GM23338 (cell line): ENCODE measurements around the gene DCANP1.

ENCODE experiments used
- CTCF ChIP-seq, 2 experiments: fragments of 200-600 bp in 1 of 2; sonication (generic) in 1 of 2; conservative IDR thresholded peaks; 2 replicates each; pipeline versions ENCODE4 v1.5.1 to v1.6.1; 2016 to 2017; ENCODE audit warnings: antibody characterized with exemption in 2 of 2, low read depth in 2 of 2, mild to moderate bottlenecking in 2 of 2, moderate library complexity in 1 of 2
- EZH2 ChIP-seq: fragments of 200-600 bp; sonication (generic); IDR thresholded peaks from one replicate; pipeline ENCODE4 v1.8.0; 2017; ENCODE audit warnings: antibody characterized with exemption, mild to moderate bottlenecking, low read depth; ENCODE audit not compliant: unreplicated experiment
- EZH2phosphoT487 ChIP-seq: fragments of 200-600 bp; sonication (generic); IDR thresholded peaks from one replicate; pipeline ENCODE4 v1.8.1; 2018; ENCODE audit warnings: antibody characterized with exemption; ENCODE audit not compliant: unreplicated experiment
- POLR2AphosphoS5 ChIP-seq: IDR thresholded peaks from 2 replicates; pipeline ENCODE4 v1.6.1; 2016; ENCODE audit warnings: antibody characterized with exemption, low read depth
- ZNF114 ChIP-seq: fragments of 250-450 bp; sonication (Bioruptor Pico); IDR thresholded peaks from 2 replicates; pipeline ENCODE4 v1.5.0; 2020; ENCODE audit warnings: mild to moderate bottlenecking, moderate library complexity
- ZNF462 ChIP-seq: fragments of 250-450 bp; sonication (Bioruptor Pico); IDR thresholded peaks from 2 replicates; pipeline ENCODE4 v1.5.0; 2020; ENCODE audit warnings: mild to moderate bottlenecking, moderate library complexity

- TF ChIP-seq ZNF114 (no peak), CTCF (conservative IDR thresholded peaks at IDR 0.05; ENCODE audit: low read depth in 2 of 2) (no peak), POLR2AphosphoS5 (no peak), EZH2 (no peak), EZH2phosphoT487 (no peak), ZNF462 (CRISPR knock-in tag) (no peak)
Observed at GRCh38 chr5:135481909-135482311, 34.8 kb upstream of the DCANP1 start.
